Measurements from ENCODE around the gene PRKG1. TPM values are rescaled to one million over a fixed set of nuclear protein-coding genes. Genes with fewer than 3 reads are reported as not detected.

PRKG1 gene
- total RNA-seq, 1 experiment from 2014 or later, result 16.5 TPM

- ChIA-PET POLR2A (no interaction called here), CTCF (interaction anchor here (1.5 kb wide), 1 partner anchor 259 kb away, joined by 3 read pairs; no protein-coding TSS in a partner anchor)
- H3K36me3 Mint-ChIP-seq, result no peaks in the 10 kb centered on the region
- peaks cover 8% of the 10 kb centered on the region for H3K4me1 Mint-ChIP-seq
- no peak for DNase-seq (ENCODE audit: low spot score)
- ATAC-seq, result no peak
- no peak overlapping the region for H3K4me3 Mint-ChIP-seq
- no peak for TF ChIP-seq MXD4 (CRISPR knock-in tag; IDR thresholded peaks at IDR 0.05; ENCODE audit: borderline replicate concordance)
- TF ChIP-seq AR (CRISPR knock-in tag; IDR thresholded peaks at IDR 0.05), result no peak
- no peak for TF ChIP-seq CTCF (IDR thresholded peaks at IDR 0.05)
- no peak for TF ChIP-seq GABPB1 (CRISPR knock-in tag; IDR thresholded peaks at IDR 0.05)
- TF ChIP-seq NR2C2 (CRISPR knock-in tag; IDR thresholded peaks at IDR 0.05), result no peak
- no peak for TF ChIP-seq E2F1 (CRISPR knock-in tag; IDR thresholded peaks at IDR 0.05)
- no peak for TF ChIP-seq RORB (CRISPR knock-in tag; IDR thresholded peaks at IDR 0.05)
- TF ChIP-seq SP1 (CRISPR knock-in tag; conservative IDR thresholded peaks at IDR 0.05), result no peak
- TF ChIP-seq STAT6 (CRISPR knock-in tag; conservative IDR thresholded peaks at IDR 0.05; ENCODE audit: low read depth), result no peak
- no peak for TF ChIP-seq CDX4 (CRISPR knock-in tag; IDR thresholded peaks at IDR 0.05; ENCODE audit: borderline replicate concordance)
- TF ChIP-seq E2F4 (CRISPR knock-in tag; IDR thresholded peaks at IDR 0.05; ENCODE audit: borderline replicate concordance, low read depth), result no peak
- no peak for TF ChIP-seq ZNF232 (CRISPR knock-in tag; IDR thresholded peaks at IDR 0.05)
- no peak for TF ChIP-seq ZBTB21 (CRISPR knock-in tag; IDR thresholded peaks at IDR 0.05; ENCODE audit: borderline replicate concordance)
- TF ChIP-seq ESRRA (CRISPR knock-in tag; IDR thresholded peaks at IDR 0.05; ENCODE audit: borderline replicate concordance), result no peak
- TF ChIP-seq NFE2L1 (CRISPR knock-in tag; IDR thresholded peaks at IDR 0.05), result no peak
- H3K9me3 Mint-ChIP-seq, result no peaks in the 10 kb centered on the region
- H3K27ac Mint-ChIP-seq, result no peak overlapping the region
- no peaks in the 10 kb centered on the region for H3K27me3 Mint-ChIP-seq (ENCODE audit: low read depth)
Measured at GRCh38 chr10:51744235-51745000, 670.1 kb downstream of the PRKG1 start.

All from WTC11 (cell line).